Measurements from ENCODE around the gene ABCC8.

ABCC8 gene

DNA sequence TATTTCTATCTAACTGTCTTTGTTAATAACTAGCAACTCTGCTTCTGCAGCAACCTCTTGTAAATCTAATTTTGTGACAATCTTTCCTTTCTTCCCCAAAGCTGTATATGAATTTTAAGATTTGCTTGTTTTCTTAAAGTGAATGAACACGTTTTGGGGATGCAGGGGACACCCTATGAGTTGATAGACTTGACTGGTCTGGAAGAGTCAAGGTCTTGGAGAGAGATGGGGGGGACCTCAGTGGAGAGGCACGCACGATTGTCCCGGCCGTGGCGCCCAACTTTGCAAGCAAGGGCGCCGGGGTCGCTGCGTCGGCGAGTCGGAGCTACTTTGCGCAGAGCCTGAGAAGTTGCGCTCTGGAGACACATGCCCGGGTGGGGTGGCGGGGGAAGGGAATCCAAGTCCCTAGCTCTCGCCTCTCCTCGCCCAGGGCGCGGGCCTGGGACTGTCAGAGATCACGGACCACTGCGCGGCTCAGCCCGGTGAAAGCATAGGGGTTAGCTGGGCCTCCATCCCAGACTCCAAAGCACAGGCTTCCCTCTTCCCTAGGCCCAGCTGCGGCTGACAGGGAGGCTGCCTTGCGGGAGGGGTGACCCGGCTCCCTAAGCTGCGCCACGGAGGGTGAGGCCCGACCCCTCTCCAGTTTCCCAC, 854 bp downstream of the ABCC8 start:
- no peak for DNase-seq (ENCODE audit: low read depth)
- H3K4me3 ChIP-seq (ENCODE audit: low read length), result no peak overlapping the region
- TF ChIP-seq, protein P1, sequence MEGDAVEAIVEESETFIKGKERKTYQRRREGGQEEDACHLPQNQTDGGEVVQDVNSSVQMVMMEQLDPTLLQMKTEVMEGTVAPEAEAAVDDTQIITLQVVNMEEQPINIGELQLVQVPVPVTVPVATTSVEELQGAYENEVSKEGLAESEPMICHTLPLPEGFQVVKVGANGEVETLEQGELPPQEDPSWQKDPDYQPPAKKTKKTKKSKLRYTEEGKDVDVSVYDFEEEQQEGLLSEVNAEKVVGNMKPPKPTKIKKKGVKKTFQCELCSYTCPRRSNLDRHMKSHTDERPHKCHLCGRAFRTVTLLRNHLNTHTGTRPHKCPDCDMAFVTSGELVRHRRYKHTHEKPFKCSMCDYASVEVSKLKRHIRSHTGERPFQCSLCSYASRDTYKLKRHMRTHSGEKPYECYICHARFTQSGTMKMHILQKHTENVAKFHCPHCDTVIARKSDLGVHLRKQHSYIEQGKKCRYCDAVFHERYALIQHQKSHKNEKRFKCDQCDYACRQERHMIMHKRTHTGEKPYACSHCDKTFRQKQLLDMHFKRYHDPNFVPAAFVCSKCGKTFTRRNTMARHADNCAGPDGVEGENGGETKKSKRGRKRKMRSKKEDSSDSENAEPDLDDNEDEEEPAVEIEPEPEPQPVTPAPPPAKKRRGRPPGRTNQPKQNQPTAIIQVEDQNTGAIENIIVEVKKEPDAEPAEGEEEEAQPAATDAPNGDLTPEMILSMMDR (IDR thresholded peaks at IDR 0.05; ENCODE audit: insufficient read depth, low read depth, low read length, missing control alignments), result no peak

DNA sequence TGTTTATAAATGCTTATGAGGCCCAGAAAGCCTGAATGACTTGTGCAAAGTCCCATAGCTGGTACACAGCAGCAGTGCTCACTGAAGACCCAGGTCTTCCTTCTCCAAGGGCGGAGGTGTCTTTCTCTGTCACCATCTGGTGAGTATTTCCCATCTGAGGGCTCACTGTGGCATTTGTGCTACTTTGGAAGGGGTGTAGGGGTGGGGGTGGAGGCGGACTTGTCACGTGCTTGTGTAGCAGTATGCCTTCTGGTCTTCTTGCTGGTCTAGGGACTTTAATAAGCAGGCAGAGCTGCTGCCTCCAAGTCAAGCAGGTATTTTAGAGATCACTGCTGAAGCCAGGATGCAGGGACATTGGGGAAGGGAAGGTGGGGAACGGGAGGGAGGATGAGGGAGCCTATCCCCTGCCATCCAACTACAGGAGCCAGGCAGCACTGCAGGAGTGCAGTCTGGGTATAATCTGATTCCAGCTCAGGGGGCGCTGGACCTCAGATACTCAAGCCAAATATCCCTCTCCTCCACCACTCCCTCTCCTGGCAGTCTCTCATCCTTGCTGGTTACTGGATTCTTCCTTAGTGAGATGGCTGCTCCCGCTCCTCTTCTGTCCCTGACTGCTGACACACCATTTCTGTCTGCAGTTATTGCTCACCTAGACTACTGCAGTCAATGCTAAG, 3.4 kb downstream of the ABCC8 start:
- TF ChIP-seq, protein P1 (IDR thresholded peaks at IDR 0.05; ENCODE audit: insufficient read depth, low read depth, low read length, missing control alignments), result peak; percentile 10
- H3K4me3 ChIP-seq (ENCODE audit: low read length), result no peak overlapping the region
- DNase-seq (ENCODE audit: low read depth), result peak; percentile 26

DNA sequence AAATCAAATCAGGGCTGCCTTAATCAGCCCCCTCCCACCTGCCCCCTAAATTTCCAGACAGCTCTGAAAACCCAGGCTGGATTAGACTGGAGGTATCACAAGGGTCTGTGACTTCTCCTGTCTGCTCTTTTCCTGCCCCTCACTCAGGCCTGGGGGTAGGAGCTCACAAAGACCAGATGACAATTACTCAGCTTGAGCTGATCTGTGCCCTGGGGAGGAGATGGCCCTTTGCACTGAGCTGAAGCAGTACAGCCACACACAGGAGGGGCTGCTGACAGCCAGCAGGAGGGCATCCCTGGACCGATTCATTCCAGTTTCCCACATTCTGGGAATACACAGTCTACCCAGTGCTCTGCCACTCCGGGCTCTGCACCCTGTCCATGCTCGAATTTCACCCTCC, 4.2 kb downstream of the ABCC8 start:
- no peak for DNase-seq (ENCODE audit: low read depth)
- no peak overlapping the region for H3K4me3 ChIP-seq (ENCODE audit: low read length)
- TF ChIP-seq, protein P1 (IDR thresholded peaks at IDR 0.05; ENCODE audit: insufficient read depth, low read depth, low read length, missing control alignments), result no peak

DNA sequence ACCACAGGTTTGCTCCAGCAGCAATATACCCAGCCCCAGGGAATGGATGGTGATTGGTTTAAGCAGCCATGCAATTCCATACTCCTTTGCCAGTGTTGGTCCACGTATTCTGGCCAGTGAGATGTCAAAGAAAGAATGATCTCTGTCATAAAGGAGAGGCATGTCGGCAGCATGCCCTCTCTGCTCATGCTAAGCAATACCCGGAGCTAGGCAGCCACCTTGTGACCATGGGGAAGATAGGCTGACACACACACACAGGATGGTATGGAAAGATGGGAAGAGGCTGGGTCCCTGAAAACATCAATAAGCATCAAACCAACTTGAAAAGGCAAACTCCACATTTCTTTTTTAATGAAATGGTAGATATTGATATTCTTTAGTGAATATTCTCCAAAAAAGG, 5.1 kb downstream of the ABCC8 start:
- TF ChIP-seq, protein P1 (IDR thresholded peaks at IDR 0.05; ENCODE audit: insufficient read depth, low read depth, low read length, missing control alignments), result no peak
- no peak for DNase-seq (ENCODE audit: low read depth)
- no peak overlapping the region for H3K4me3 ChIP-seq (ENCODE audit: low read length)

DNA sequence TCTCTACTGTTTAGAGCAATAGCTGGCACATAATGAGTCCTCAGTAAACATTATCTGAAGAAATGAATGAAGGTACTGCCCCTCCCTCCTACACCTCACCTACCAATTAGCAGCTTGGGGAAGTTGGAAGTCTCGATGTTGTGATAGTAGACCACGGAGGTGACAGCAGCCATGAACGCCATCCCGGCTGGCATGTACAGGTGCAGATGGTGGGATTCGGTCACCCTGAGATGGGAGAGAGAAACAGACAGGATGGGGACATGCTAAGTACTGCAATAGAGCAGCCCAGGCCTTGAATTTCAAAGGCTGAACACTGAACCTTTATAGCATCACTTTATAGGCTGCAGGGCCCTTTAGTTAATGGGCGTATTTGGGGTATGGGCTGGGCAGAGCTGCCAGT, 6.6 kb downstream of the ABCC8 start:
- H3K4me3 ChIP-seq (ENCODE audit: low read length), result no peak overlapping the region
- no peak for DNase-seq (ENCODE audit: low read depth)
- TF ChIP-seq, protein P1 (IDR thresholded peaks at IDR 0.05; ENCODE audit: insufficient read depth, low read depth, low read length, missing control alignments), result no peak

DNA sequence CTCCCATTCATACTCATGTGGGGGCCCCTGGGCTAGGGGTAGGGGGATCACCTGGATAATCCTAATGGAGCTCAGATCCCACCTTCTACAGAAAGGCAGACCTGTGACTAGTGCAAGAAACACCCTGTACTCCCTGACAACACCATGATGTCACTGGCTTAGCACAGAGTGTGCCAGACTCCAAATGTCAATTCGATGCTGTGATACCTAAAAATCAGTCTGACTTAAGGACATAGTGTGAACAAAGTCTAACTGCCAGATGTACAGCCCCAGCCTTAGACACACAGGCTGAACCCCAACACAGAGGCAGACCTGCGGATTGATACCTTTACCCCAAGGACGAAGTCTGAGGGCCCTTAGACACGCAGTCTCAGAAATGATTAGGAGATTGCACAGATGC, 8.5 kb downstream of the ABCC8 start:
- no peak overlapping the region for H3K4me3 ChIP-seq (ENCODE audit: low read length)
- TF ChIP-seq, protein P1 (IDR thresholded peaks at IDR 0.05; ENCODE audit: insufficient read depth, low read depth, low read length, missing control alignments), result no peak
- DNase-seq (ENCODE audit: low read depth), result no peak

All from epithelial cell of esophagus (primary cell).